Activated CD8-positive, alpha-beta memory T cell treated with anti-CD3 and anti-CD28 coated beads for 4 hours (primary cell): ENCODE results near the gene TACC3.
A peak's percentile ranks its signal among the peaks of the same experiment; 100 is the strongest.

Experiments used
- DNase-seq, 2 donors: peaks; one replicate each; pipeline ENCODE4 v3.0.0-alpha.2; 2020; ENCODE audit warnings: low read depth in 2 of 2

The TACC3 gene

GRCh38 chr4:1703867-1704266 is 17.5 kb upstream of the TACC3 start:
- no peak for DNase-seq

GRCh38 chr4:1705732-1706131 is 15.6 kb upstream of the TACC3 start:
- no peak for DNase-seq

GRCh38 chr4:1706358-1706757 is 15.0 kb upstream of the TACC3 start:
- no peak for DNase-seq

- no peak for DNase-seq
Observed at GRCh38 chr4:1708581-1708980, 12.7 kb upstream of the TACC3 start.

GRCh38 chr4:1711055-1711570 is 10.2 kb upstream of the TACC3 start:
- no peak for DNase-seq

- DNase-seq, result no peak
Observed at GRCh38 chr4:1711571-1712215, 9.6 kb upstream of the TACC3 start.

- DNase-seq, result peak; percentile 95 to 97
Observed at GRCh38 chr4:1712216-1713002, 8.9 kb upstream of the TACC3 start, which contains the start of gene SLBP. SLBP (minus strand) TSS chr4:1712319; CDS start chr4:1712188, 131 bp downstream.

GRCh38 chr4:1713003-1713851 is 8.1 kb upstream of the TACC3 start:
- DNase-seq, result no peak

- no peak for DNase-seq
Observed at GRCh38 chr4:1714303-1715001, 6.9 kb upstream of the TACC3 start.

GRCh38 chr4:1715002-1715758 is 6.1 kb upstream of the TACC3 start:
- DNase-seq, result no peak

- no peak for DNase-seq
Observed at GRCh38 chr4:1716065-1716945, 5.0 kb upstream of the TACC3 start.

- DNase-seq, result no peak
Observed at GRCh38 chr4:1717129-1718094, 3.9 kb upstream of the TACC3 start.

GRCh38 chr4:1718095-1718850 is 3.0 kb upstream of the TACC3 start:
- no peak for DNase-seq

- no peak for DNase-seq
Observed at GRCh38 chr4:1720163-1720983, 948 bp upstream of the TACC3 start.

GRCh38 chr4:1721666-1722550 is 587 bp downstream of the TACC3 start:
- no peak for DNase-seq

- no peak for DNase-seq
Observed at GRCh38 chr4:1722551-1723118, 1.3 kb downstream of the TACC3 start.
